Dedifferentiated amniotic fluid mesenchymal stem cell (primary cell): ENCODE data around the gene NAGS.
"Not testable (repeated sequence)": the region's sequence is repeated elsewhere in the genome, so short reads cannot be mapped to it uniquely, and the experiment has no call there.

Source experiments
- DNase-seq: peaks from one replicate; pipeline ENCODE4 v3.0.0-alpha.2; 2016; ENCODE audit errors: extremely low spot score

The NAGS gene, protein sequence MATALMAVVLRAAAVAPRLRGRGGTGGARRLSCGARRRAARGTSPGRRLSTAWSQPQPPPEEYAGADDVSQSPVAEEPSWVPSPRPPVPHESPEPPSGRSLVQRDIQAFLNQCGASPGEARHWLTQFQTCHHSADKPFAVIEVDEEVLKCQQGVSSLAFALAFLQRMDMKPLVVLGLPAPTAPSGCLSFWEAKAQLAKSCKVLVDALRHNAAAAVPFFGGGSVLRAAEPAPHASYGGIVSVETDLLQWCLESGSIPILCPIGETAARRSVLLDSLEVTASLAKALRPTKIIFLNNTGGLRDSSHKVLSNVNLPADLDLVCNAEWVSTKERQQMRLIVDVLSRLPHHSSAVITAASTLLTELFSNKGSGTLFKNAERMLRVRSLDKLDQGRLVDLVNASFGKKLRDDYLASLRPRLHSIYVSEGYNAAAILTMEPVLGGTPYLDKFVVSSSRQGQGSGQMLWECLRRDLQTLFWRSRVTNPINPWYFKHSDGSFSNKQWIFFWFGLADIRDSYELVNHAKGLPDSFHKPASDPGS

DNA sequence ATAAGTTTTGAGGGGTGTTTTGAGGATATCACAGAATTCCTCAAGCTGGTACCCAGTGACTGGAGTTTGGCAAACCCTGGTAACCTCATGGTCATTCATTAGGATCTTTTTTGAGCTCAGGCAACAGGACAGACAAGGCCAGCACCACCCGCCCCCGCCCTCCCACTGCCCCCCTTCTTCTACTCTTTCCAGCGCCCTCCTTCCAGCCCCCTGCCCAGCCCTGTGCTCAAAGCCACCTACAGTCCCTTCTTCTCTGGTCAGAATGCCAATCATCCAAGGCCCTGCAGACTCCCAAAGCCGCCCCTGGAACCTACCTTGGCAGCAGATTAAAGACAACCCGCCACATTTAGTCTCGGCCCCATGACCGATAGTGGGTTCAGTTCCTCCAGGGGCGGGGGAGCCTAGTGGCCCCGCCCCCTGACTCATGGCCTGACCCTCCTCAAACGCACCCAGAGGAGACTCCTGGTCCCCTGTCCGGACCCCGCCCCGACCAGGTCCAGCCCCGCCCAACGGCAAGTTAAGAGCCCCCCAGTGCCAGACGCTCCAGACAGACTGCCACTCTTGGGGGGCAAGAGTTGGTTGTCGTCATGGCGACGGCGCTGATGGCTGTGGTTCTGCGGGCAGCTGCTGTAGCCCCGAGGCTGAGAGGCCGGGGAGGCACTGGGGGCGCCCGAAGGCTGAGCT lies at the start of gene NAGS:
NAGS (plus strand) TSS at position 546 of the 684 bp plus-strand sequence; CDS start at position 588, 42 bp downstream.
- DNase-seq, result no peak

DNA sequence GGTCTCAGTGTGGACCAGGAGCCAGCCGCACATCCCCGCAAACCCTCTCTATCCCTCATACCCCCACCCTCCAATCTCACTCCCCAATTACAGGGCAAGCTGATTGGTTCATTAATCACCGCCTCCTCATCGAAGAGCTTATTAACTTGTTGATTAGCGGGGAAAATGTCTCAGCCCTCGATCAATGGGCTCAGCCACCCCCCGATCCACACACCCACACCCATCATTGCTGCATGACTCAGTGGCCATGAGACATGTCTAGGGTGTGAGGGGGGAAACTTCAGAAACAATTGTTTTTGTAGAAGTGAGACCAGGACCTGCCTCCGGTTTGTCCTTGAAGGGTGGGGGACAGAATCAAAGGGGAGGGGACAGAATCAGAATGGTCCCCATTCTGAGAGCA lies 48.2 kb upstream of the NAGS start:
- no peak for DNase-seq

DNA sequence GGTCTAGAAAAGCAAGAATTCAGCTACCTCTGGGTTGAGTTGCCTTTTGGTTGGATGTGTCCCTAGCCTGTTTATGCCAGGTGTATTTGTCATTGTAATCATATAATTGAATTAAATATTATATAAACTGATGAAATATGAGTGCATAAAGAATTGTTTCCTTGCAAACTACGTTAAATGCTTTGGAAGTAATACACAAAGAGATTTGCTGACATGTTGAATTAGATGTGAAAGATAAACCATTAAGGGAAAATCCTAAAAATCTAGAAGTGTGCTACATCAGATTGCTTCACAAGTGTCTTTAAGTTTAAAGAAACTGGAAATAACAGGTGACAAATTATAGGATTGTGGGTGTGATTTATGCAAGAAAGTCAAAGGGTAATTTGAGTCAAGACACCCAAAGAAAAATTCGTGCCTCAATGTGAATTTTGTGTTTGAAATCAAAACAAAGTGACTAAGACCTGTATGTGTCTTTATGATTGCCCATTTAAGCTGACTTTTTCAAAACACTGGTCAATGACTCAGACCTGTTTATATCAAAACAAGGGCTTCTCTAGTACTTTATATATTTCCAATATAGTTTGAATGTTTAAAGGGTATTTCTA lies 45.6 kb upstream of the NAGS start:
- DNase-seq, result no peak

DNA sequence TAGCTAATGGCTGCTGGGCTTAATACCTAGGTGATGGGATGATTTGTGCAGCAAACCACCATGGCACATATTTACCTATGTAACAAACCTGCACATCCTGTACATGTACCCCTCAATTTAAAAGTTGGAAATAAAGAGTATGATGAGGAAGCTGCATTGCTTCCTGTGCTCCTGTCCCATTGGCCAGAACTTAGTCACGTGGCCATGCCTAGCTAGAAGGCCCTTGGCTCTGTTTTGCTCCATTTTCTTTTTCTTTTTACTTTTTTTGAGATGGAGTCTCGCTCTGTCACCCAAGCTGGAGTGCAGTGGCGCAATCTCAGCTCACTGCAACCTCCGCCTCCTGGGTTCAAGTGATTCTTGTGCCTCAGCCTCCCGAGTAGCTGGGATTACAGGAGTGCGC lies 43.1 kb upstream of the NAGS start:
- not testable (repeated sequence) for DNase-seq

DNA sequence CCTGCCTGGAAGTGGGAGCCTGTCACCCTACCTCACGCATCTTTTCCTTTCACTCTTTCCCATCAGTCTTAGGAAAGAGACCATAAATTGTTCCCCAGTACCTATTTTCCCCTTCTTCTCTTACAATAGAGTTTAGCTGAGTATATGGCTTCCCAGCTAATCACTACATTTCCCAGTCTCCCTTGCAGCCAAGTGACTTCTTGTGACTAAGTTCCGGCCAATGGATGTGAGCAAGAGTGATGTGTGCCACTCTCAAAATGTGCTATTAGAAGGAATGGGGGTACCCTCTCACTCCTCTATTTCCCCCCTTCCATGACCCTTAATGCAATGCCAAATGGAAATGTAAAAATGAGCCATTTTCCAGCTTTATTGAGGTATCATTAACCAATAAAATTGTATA lies 42.5 kb upstream of the NAGS start:
- no peak for DNase-seq

DNA sequence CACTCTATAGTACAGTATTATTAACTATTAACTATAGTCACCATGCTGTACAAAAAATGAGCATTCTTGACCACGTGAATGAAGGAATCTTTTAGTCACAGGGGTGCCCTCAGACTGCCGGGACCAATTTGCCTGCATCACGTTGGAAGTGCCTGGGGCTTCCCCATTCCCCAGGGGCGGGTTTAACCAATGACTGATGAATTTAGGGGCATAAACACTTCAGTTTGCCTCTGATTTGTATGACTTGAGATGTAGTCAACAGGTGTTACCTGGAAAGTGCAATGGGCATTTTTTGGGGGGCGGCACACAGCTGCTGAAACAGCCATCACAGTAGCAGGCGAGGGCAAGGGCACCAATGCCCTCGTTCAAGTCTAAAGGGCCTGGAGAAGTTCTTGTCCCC lies 41.9 kb upstream of the NAGS start:
- no peak for DNase-seq

DNA sequence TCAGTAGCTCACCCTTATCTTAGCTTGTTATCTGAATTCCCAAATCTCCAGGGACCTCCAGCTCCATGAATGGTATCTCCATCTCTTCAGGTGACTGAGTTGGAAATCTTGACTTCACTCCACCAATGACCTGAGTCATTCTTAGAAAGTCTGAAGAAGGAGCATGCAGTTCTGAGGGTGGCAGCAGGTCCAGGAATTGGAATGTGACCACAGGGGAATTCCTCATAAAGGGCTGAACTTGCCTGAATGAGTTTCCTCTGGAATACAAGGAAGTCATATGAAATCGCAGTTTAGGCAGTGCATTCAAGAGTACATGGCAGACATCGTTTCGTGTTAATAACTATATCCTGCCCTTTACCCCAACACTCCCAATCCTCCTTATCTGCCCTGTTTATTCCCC lies 38.1 kb upstream of the NAGS start:
- DNase-seq, result no peak

DNA sequence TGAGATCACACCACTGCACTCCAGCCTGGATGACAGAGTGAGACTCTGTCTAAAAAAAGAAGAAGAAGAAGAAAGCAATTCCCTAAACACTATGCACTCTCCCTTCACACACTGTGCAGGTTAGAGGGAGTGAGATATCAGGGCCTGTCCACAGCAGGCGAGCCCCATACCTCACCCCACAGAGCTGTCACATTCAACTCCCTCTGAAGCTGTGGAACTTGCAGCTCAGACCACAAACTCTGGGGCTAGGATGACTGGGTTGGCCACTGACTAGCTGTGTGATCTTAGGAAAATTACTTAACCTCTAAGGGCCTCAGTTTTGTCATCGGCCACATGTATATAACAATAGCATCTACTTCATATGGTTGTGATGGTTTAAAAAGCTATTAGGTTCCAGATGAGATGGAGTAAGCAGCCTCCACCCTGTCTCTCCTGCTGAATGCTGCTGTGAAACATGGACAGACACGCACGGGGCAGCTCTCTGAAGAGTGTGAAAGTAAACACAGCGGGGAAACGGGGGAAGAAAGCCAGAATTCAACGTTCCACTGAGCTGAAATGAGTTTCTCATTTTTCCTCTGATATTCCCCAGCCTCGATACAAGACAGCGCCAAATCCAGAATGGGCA lies 37.1 kb upstream of the NAGS start:
- DNase-seq, result no peak

DNA sequence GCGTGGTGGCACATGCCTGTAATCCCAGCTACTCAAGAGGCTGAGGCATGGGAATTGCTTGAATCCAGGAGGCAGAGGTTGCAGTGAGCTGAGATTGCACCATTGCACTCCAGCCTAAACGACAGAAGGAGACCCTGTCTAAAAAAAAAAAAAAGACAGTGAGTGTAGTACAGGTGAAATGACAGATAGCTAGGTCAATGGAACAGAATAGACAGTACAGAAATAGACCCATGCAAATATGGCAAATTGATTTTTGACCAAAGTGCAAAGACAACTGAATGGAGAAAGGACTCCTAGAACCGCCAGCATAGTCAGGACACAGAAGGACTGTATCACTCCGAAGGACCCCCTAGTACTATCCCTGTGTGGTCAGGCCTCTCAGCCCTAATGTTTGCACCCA lies 34.1 kb upstream of the NAGS start:
- no peak for DNase-seq

DNA sequence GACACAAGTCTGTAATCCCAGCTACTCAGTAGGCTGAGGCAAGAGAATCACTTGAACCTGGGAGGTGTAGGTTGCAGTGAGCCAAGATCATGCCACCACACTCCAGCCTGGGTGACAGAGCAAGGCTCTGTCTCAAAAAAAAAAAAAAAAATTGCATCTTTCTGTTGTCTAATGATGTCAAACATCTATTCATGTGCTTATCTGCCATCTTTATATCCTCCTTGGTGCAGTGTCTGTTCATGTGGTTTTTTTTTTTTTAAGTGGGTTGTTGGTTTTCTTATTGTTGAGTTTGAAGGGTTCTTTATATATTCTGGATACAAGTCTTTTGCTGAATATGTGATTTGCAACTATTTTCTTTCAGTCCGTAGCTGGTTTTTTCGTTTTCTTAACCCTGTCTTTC lies 33.0 kb upstream of the NAGS start:
- not testable (repeated sequence) for DNase-seq

DNA sequence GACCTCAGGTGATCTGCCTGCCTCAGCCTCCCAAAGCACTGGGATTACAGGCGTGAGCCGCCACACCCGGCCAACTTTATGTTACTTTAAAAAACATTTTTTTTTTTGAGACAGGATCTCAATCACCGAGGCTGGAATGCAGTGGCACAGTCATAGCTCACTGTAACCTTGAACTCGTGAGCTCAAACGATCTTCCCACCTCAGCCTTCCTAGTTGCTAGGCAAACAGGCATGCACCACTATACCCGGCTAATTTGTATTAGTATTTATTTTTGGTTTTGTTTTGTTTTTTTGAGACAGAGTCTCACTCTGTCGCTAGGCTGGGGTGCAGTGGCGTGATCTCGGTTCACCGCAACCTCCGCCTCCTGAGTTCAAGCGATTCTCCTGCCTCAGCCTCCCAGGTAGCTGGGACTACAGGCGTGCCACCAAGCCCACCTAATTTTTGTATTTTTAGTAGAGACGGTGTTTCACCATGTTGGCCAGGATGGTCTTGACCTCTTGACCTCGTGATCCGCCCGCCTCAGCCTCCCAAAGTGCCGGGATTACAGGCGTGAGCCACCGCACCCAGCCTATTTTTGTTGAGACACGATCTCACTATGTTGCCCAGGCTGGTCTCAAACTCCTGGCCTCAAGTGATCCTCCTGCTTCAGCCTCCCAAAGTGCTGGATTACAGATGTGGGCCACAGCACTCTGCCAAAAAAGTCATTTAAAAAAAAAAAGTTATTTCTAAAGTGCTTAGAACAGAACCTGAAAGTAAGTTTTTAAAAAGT lies 31.8 kb upstream of the NAGS start:
- DNase-seq, result not testable (repeated sequence)

DNA sequence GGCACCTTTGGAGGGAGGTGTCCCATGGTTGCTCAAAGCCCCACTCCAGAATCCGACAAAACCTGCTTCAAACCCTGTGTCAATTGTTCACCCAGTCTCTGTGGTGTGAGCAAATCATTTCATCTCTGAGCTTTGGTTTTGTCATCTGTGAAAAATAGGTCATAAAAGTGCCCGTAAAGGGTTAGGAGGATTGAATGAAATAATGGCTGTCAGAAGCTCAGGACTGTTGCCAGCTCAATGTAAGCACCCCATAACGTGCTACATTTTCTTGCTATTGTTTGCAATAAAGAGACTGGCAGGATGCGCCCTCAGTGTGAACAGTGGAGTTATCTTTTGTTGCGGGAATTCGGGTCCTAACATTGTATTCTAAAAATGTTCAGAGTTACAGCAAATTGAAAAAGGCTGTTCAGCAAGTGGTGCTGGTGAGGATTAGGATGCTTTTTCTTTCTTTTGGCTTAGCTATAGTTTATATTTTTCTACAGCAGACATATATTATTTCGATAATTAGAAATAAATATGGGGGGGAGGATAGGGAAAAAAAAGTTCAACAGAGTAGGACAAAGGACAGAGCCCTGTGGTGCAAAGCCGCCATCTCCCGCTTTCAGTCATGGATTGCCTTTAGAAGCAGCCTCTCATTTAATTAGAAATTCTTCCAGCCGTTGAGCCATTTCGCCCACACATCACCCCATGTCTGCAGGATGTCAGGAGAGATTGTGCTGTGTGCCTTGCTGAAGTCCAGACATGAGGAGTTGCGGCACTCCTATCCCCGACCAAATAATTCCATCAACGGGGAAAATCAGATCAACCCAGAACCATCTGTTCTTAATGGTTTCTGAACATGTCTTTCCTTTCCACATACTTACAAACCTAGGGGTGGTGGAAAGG lies 29.8 kb upstream of the NAGS start:
- no peak for DNase-seq

DNA sequence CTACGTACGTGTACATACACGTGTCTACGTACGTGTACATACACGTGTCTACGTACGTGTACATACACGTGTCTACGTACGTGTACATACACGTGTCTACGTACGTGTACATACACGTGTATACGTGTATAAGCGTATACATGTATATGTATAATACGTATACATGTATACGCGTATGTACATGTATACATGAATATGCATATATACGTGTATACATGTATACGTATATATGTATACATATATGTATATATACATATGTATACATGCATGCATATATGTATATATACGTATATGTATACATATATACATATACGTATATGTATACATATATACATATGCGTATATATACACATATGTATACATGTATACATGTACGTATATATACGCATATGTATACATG lies 28.5 kb upstream of the NAGS start:
- no peak for DNase-seq

DNA sequence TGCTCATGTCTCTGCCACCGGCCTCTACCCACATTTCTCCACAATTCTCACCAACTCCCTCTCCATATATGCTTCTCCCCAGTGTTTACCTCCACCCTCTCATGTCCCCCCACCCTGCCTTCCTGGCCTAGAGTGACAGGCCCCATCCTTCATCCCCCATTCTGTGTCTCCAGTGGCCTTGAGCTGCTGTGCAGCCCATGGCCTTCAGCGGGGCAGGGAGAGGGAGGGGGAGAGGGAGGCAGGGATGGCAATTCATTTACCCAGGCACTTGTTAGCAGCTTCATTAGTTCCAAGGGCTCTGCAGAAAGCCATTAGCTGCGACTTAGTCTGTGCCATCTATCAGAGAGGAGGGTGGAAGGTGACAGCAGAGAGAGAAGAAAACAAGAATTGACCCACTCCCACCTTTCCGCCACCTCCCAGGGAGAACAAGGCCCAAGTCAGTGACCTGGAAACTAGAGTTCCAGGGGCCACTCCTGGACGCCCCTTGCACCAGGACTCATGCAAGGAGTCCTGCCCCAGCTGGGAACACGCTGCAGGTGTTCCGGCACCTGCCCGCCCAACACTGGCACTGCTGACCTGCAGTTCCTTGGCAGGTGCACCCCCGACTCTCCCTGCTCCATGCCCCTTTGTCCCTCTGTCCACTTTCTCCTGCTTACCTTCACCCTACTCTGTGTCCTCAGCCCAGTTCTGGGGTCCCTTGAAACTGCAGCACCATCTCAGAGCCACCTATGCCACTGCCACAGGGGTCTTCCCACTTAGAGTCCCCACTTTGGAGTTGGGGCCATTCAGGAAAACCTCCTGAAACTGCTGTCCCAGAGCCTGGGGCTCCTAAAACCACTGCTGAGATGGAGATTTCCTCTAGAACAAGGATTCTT lies 27.2 kb upstream of the NAGS start:
- no peak for DNase-seq

DNA sequence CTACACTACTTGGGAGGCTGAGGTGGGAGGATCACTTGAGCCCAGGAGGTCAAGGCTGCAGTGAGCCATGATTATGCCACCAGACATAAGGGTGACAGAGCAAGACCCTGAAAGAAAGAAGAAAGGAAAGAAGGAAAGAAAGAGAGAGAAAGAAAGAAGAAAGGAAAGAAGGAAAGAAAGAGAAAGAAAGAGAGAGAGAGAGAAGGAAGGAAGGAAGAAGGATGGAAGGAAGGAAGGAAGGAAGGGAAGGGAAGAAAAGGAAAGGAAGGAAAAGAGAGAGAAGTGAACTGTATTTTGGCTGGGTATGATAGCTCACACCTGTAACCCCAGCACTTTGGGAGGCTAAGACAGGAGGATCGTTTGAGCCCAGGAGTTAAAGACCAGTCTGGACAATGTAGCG lies 26.3 kb upstream of the NAGS start:
- no peak for DNase-seq

DNA sequence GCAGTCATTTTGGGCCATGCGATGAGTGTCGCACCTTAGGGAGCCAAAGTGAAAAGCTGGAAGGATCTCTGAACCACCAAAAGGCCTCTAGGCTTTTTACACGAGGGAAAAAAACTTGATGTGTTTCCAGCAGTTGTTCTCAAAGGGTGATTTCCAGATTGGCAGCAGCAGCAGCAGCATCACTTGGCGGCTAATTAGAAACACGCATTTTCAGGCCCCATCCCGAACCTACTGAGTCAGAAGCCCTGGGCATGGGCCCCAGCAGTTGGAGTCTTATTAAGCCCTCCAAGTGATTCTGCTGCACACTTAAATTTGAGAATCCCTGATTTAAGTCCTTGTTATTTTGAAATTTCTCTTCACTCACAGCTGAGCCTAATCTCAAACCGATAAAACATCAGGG lies 25.4 kb upstream of the NAGS start:
- DNase-seq, result no peak

DNA sequence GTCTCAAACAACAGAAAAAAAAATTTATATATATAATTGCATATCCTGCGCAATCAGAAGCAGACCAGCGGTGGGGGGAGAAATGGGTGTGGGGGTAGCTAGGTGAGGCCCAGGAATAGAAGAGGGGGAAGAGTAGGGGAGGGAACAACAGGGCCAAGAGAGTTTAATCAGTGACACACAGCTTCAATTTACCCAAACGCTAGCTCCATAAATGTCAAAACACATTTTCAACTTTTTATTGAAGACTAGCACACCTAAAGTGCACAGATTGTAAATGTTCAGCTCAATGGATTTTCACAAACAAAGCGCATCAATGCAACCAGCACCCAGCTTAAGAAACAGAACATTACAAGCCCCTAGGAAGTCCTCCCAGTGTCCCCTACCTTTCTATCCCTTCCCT lies 24.8 kb upstream of the NAGS start:
- DNase-seq, result no peak

DNA sequence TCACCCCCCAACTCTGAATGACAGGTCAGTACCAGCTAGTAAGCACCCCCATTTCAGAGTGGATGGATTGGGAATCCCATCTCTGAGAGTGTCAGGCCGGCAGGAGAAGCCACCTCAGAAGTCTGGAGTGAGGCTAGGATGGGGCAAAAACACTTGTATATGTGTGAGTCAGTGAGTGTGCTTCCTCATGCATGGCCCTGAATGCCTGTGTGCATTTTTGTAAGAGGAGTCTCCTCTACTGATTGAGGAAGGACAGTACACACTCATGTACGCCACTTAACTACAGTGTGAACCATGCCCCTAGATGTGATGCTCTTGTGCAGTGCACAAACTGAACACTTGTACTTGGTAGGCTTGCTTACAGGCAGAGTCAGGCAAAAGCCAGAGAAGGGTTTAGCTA lies 22.3 kb upstream of the NAGS start:
- DNase-seq, result no peak

DNA sequence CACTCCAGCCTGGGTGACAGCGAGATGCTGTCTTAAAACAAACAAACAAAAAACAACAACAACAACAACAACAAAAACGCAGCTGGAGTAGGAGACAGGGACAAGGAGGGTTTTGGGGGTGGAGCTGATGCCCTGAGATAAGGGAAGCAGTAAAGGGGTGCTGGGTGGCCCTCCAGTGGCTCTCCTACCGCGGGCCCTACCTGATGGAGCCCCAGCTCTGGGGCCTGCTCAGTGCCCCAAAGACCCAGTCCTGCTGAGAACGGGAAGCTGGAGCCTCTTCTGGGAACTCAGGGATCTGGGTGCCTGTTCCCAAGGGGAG lies 21.3 kb upstream of the NAGS start:
- no peak for DNase-seq
